ENCODE measurements around the gene ATG13. TPM values are rescaled to one million over a fixed set of nuclear protein-coding genes. Genes with fewer than 3 reads are reported as not detected.

Gene ATG13
- total and polyA plus RNA-seq, 4 donors: 36.3 to 49.9 (median 41.2) TPM

- H3K4me1 ChIP-seq (ENCODE audit: control insufficient read depth in 4 of 4, insufficient read depth in 4 of 4, low read length in 3 of 4): peaks cover 0 to 2% (median 0%) of the 10 kb centered on the region in 4 donors
- no peak overlapping the region for H3K9ac ChIP-seq (ENCODE audit: low read depth in 1 of 2, low read length in 2 of 2)
- H3K27ac ChIP-seq (ENCODE audit: low read depth in 1 of 2, low read length in 2 of 2): no peak overlapping the region
- TF ChIP-seq HNF4G (IDR thresholded peaks at IDR 0.05) (no peak), TAF1 (conservative IDR thresholded peaks at IDR 0.05) (no peak), NR2F2 (IDR thresholded peaks at IDR 0.05) (no peak), GABPA (IDR thresholded peaks at IDR 0.05 in 1 of 2, conservative IDR thresholded peaks at IDR 0.05 in 1 of 2) (no peak), FOXA1 (IDR thresholded peaks at IDR 0.05) (no peak), FOXA2 (IDR thresholded peaks at IDR 0.05) (no peak)
- TF ChIP-seq, protein P1, sequence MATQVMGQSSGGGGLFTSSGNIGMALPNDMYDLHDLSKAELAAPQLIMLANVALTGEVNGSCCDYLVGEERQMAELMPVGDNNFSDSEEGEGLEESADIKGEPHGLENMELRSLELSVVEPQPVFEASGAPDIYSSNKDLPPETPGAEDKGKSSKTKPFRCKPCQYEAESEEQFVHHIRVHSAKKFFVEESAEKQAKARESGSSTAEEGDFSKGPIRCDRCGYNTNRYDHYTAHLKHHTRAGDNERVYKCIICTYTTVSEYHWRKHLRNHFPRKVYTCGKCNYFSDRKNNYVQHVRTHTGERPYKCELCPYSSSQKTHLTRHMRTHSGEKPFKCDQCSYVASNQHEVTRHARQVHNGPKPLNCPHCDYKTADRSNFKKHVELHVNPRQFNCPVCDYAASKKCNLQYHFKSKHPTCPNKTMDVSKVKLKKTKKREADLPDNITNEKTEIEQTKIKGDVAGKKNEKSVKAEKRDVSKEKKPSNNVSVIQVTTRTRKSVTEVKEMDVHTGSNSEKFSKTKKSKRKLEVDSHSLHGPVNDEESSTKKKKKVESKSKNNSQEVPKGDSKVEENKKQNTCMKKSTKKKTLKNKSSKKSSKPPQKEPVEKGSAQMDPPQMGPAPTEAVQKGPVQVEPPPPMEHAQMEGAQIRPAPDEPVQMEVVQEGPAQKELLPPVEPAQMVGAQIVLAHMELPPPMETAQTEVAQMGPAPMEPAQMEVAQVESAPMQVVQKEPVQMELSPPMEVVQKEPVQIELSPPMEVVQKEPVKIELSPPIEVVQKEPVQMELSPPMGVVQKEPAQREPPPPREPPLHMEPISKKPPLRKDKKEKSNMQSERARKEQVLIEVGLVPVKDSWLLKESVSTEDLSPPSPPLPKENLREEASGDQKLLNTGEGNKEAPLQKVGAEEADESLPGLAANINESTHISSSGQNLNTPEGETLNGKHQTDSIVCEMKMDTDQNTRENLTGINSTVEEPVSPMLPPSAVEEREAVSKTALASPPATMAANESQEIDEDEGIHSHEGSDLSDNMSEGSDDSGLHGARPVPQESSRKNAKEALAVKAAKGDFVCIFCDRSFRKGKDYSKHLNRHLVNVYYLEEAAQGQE (IDR thresholded peaks at IDR 0.05): no peak
- H3K36me3 ChIP-seq (ENCODE audit: control insufficient read depth in 4 of 4, insufficient read depth in 3 of 4, low read depth in 1 of 4, low read length in 3 of 4): peaks cover 20 to 62% (median 38%) of the 10 kb centered on the region in 4 donors
- H3K4me3 ChIP-seq (ENCODE audit: low read depth in 1 of 3, low read length in 3 of 3): no peak overlapping the region
- WGBS: 83% methylated on average over 3 of the region's 3 CpGs
- DNase-seq (ENCODE audit: low spot score): no peak
- no peaks in the 10 kb centered on the region for H3K9me3 ChIP-seq (ENCODE audit: control insufficient read depth in 4 of 4, low read length in 3 of 4)
- H3K27me3 ChIP-seq (ENCODE audit: control insufficient read depth in 4 of 4, insufficient read depth in 4 of 4, low read length in 3 of 4): no peaks in the 10 kb centered on the region
Measured at GRCh38 chr11:46684367-46684766, 67.0 kb downstream of the ATG13 start.

DNA sequence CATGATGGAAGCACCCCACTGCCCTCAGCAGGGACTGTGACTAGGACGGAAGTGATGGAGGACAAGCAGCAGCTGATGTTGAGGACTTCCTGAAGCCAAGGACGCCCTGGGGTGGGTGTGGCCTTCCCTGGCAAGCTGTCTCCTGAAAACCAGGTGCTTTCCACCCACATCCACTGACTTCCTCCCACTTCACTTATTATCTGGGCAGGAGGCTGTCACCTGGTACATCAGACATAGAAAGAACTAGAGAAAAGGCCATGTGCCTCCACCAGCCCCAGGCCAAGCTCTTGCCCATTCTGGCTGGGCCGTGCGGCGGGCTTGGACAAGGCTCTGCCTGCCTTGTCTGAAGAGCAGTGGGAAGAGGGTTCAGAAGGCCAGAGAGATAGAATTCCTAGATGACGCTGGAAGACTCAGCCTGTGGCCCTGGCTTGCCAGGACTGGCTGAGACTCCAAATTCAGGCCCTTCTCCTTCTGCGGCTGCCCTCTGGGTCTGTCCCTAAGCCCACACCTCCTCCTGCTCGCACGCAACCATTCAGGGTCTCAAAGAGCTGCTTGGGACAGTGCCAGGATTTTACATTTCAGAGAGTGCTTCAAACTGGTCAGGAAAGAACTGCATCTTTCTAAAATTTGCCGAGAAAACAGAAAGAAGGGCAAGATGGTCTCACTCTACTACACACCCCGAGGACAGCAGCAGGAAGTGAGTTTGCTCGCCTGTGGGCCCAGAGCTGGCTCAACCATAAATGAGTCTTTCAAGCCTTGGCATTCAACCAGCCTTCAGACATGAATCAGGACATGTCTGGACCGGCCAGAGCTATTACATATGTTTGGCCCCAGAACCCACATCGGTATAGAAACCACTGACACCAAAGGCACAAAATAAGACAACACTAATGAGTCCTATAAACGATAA is 69.8 kb downstream of the ATG13 start:
- Histone ChIP-seq H3K27me3 (ENCODE audit: control insufficient read depth in 4 of 4, insufficient read depth in 4 of 4, low read length in 3 of 4) (no peaks in the 10 kb centered on the region), H3K9ac (ENCODE audit: low read depth in 1 of 2, low read length in 2 of 2) (no peak overlapping the region), H3K27ac (ENCODE audit: low read depth in 1 of 2, low read length in 2 of 2) (peak overlapping the region in 1 of 2 donors; percentile 35), H3K9me3 (ENCODE audit: control insufficient read depth in 4 of 4, low read length in 3 of 4) (no peaks in the 10 kb centered on the region), H3K36me3 (ENCODE audit: control insufficient read depth in 4 of 4, insufficient read depth in 3 of 4, low read depth in 1 of 4, low read length in 3 of 4) (peaks cover 3 to 53% (median 29%) of the 10 kb centered on the region in 4 donors), H3K4me3 (ENCODE audit: low read depth in 1 of 3, low read length in 3 of 3) (no peak overlapping the region), H3K4me1 (ENCODE audit: control insufficient read depth in 4 of 4, insufficient read depth in 4 of 4, low read length in 3 of 4) (peaks cover 0 to 2% (median 0%) of the 10 kb centered on the region in 4 donors)
- WGBS: 82% methylated on average over 15 of the region's 15 CpGs
- DNase-seq (ENCODE audit: low spot score): no peak
- TF ChIP-seq ATF3 (IDR thresholded peaks at IDR 0.05) (no peak), NR2F2 (IDR thresholded peaks at IDR 0.05) (peak; percentile 54), SP1 (IDR thresholded peaks at IDR 0.05) (no peak)

DNA sequence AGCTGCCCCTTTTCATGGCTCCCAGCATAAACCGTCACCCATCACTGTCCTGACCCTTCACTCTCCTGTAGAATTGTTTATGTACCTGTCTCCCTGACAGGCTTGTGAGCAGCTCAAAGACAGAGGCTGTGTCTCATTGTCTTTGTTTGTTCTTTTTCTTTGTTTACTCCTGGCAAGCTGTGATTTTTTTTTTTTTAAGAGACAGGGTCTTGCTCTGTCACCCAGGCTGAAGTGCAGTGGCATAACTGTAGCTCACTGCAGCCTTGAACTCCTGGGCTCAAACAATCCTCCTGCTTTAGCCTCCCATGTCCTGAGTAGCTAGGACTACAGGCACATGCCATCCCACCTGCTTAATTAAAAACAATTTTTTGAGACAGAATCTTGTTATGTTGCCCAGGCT is 73.3 kb downstream of the ATG13 start:
- peaks cover 20 to 72% (median 42%) of the 10 kb centered on the region in 4 donors for H3K36me3 ChIP-seq (ENCODE audit: control insufficient read depth in 4 of 4, insufficient read depth in 3 of 4, low read depth in 1 of 4, low read length in 3 of 4)
- H3K4me1 ChIP-seq (ENCODE audit: control insufficient read depth in 4 of 4, insufficient read depth in 4 of 4, low read length in 3 of 4): peaks cover 0 to 2% (median under 1%) of the 10 kb centered on the region in 4 donors
- 96% methylated on average over 1 of the region's 1 CpG for WGBS
- H3K27ac ChIP-seq (ENCODE audit: low read depth in 1 of 2, low read length in 2 of 2): no peak overlapping the region
- no peak overlapping the region for H3K9ac ChIP-seq (ENCODE audit: low read depth in 1 of 2, low read length in 2 of 2)
- DNase-seq (ENCODE audit: low spot score): no peak
- no peak overlapping the region for H3K4me3 ChIP-seq (ENCODE audit: low read depth in 1 of 3, low read length in 3 of 3)
- no peaks in the 10 kb centered on the region for H3K27me3 ChIP-seq (ENCODE audit: control insufficient read depth in 4 of 4, insufficient read depth in 4 of 4, low read length in 3 of 4)
- TF ChIP-seq NR2F2 (IDR thresholded peaks at IDR 0.05) (no peak), HNF4G (IDR thresholded peaks at IDR 0.05) (no peak), JUND (IDR thresholded peaks at IDR 0.05) (no peak), CTCF (IDR thresholded peaks at IDR 0.05; ENCODE audit: low read depth, low read length, missing input control) (no peak), GABPA (IDR thresholded peaks at IDR 0.05 in 1 of 2, conservative IDR thresholded peaks at IDR 0.05 in 1 of 2) (no peak), RXRA (IDR thresholded peaks at IDR 0.05) (no peak), EGR1 (IDR thresholded peaks at IDR 0.05; ENCODE audit: low read depth in 2 of 2) (no peak)
- no peaks in the 10 kb centered on the region for H3K9me3 ChIP-seq (ENCODE audit: control insufficient read depth in 4 of 4, low read length in 3 of 4)

Data from liver (tissue), 9 donors.